ENCODE data around the gene ZNHIT6.
A peak's percentile ranks its signal among the peaks of the same experiment; 100 is the strongest.

ZNHIT6 gene

GRCh38 chr1:85615586-85616363 is 92.5 kb downstream of the ZNHIT6 start:
- DNase-seq: no peak

- peak; percentile 68 for DNase-seq
These were observed 95.4 kb downstream of the ZNHIT6 start for GRCh38 chr1:85612704-85613361.

GRCh38 chr1:85611856-85612255 is 96.4 kb downstream of the ZNHIT6 start:
- no peak for DNase-seq

GRCh38 chr1:85611425-85611824 is 96.8 kb downstream of the ZNHIT6 start:
- no peak for DNase-seq

GRCh38 chr1:85609976-85610375 is 98.3 kb downstream of the ZNHIT6 start:
- DNase-seq: no peak

GRCh38 chr1:85608851-85609250 is 99.4 kb downstream of the ZNHIT6 start:
- no peak for DNase-seq

GRCh38 chr1:85607921-85608265 is 100.3 kb downstream of the ZNHIT6 start:
- no peak for DNase-seq

- DNase-seq: peak; percentile 28
These were observed 100.9 kb downstream of the ZNHIT6 start for GRCh38 chr1:85607126-85607920.

- no peak for DNase-seq
These were observed 101.8 kb downstream of the ZNHIT6 start for GRCh38 chr1:85606414-85606800.

- DNase-seq: no peak
These were observed 102.5 kb downstream of the ZNHIT6 start for GRCh38 chr1:85605484-85606413.

GRCh38 chr1:85604298-85604997 is 103.8 kb downstream of the ZNHIT6 start:
- DNase-seq: no peak

- DNase-seq: no peak
These were observed 105.0 kb downstream of the ZNHIT6 start for GRCh38 chr1:85603086-85603880.

- no peak for DNase-seq
These were observed 105.7 kb downstream of the ZNHIT6 start for GRCh38 chr1:85602571-85602970.

GRCh38 chr1:85601901-85602300 is 106.3 kb downstream of the ZNHIT6 start:
- DNase-seq: no peak

GRCh38 chr1:85599681-85600080 is 108.6 kb downstream of the ZNHIT6 start:
- DNase-seq: no peak
